Nucleus accumbens (tissue), 56 donors: ENCODE measurements around the gene RNF223.
A peak's percentile ranks its signal among the peaks of the same experiment; 100 is the strongest.

ENCODE experiments used
- DNase-seq, 56 donors: peaks; one replicate each; lab custom pipeline; 2025; lab: John Stamatoyannopoulos, UW

The RNF223 gene

DNA sequence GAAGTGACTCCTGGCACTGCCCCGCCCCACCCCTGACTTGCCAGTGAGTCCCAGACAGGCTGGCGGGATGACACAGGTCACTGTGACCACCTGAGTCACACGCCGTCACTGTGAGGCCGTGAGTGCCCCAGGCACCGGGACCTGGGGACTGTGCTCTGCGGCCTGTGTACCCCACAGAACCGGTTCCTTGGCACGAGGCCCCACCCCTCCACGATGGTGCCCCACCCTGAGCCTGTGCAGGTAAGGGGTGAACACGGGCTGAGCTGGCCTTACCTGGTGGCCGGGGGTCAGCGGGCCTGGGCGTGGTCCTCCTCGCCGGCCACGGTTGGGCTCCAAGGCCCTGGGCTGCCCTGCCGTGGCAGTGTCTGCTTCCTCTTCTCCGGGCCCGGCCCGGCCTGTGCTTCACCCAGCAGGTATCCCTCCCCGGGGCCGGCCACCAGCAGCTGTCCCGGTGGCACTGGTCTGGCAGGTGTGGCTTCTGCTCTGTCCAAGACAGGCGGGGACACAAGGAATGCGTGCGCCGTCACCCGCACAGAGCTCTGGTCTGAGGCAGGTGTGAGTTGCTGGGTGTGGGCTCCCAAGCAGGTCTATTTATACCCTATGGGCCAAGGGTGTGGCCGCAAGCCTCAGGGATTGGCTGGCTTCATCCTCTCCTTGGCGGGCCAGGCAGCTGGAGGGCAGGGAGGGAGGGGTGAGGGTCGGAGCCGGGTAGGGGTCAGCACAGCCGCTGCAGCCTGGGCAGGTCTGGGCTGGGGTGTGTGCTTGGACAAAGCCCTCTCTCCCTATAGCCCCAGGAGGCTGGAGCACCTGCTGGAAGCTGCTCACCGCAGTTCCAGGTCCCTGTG, at the start of gene RNF223:
TSS of gene RNF223 (minus strand) at position 564 of the 845 bp plus-strand sequence. CDS start 1,740 bp downstream, outside the sequence.
- no peak for DNase-seq

DNA sequence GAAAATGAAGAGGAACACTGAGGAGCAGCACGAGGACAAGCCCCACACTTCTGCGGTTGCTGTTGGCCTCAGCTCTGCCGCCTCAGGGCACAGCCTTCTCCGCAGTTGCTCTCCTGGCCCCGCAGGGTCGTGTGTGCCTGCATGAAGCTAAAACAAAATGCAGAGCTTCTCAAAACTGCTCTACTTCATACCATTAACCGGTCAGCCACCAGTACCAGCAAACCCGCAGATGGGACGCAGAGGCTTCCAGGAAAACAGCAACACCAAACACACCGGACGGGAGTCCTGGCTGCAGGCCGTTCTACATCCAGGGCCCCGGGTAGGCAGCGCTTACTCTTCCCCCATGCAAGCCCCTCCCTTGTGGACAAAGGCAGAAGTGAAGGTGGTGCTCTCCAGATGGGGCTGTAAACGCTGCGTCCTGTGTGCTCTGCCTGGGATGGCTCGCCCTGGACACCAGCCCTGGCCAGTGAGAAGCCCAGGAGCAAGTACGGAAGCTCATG, 48.9 kb upstream of the RNF223 start:
- no peak for DNase-seq

DNA sequence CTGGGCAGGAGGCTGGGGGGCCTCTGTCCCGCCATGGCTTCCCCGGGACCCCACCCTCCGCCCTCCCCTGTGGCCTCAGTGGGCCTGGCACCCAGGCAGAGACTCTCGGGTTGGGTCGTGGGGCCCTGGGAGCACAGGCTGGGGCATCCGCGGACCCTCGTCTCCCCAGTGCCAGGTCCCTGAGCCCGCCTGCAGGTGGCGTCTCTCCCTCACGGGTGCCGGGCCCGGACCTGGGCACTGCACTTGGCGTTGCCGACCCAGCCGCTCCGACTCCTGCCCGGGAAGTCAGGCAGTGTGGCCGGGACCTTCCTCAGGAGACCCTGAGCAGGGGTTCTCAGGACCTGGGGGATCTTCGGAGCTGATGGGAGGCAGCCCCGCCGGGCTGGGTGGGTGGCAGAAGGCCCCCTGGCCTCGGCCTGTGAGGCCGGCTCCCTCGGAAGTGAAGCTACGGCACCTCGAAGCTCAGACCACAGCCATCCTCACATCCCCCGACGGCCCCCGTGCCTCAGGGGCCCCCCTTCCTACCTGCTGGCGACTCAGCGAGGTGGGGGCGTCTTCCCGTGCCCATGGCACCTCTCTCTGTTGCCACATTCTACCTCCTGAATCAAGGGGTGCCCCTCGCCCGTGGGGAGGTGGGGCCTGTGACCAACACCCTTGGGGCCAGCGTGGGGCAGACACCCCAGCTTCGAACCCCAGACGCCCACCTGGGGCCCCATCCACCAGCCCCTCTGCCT, 48.1 kb upstream of the RNF223 start:
- DNase-seq, result peak in 51 of 56 donors; percentile 10 to 85 (median 53)

DNA sequence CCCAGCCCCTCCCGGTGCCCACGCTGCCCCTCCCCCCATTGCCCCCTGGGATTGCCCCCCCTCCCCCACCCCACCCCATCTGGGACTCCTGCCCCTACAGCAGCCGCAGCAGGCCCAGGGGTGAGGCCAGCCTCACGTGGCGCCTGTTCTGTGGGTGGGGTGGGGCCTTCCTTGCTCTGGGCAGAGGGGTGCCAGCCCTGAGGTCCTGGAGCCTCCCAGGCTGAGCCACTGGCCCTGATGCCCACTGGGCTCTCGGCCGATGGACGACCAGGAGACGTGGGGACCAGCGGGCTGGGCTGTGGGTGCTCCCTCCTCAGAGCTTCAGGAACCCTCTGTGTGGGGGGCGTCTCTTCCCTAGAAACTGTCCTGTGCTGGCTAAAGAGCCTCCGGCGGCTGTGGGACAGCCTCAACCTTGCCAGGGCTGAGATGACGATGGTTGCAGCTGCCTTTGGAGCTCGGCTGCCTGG, 47.5 kb upstream of the RNF223 start:
- DNase-seq, result no peak

DNA sequence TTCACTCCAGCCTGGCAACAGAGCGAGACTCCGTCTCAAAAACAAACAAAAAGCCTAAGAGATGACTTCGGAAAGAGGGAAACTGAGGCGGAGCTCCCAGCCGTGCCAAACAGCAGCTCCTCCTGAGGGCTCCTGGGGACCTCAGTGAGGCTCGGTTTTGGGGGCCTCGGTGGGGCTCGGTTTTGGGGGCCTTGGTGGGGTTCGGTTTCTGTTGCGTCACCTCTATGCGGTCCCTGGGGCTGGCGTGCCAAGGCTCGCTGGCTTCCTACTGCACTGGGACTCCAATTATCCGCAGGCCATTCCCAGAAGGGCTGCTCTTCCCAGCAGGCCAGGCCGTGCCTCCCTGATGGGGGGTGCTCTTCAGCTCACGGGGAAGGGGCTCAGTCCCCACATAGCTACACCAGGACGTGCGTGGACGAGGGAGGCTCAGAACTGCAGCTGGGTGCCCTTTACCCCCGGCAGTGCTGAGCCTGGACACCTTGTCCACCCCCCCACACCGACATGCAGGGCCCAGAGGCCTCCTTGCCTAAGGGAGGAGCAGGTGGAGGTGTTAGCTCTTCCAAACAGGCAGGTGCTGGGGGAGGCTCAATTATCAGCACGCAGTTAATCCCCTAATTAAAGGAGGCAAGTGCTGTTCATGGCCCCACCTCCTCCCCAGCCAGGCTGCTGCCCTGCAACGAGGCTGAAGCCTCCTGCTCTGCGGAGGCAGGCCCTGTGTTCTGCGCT, 46.9 kb upstream of the RNF223 start:
- no peak for DNase-seq

GRCh38 chr1:1120096-1120495, 46.0 kb upstream of the RNF223 start:
- DNase-seq, result no peak

GRCh38 chr1:1119272-1119890, 45.3 kb upstream of the RNF223 start:
- no peak for DNase-seq

DNA sequence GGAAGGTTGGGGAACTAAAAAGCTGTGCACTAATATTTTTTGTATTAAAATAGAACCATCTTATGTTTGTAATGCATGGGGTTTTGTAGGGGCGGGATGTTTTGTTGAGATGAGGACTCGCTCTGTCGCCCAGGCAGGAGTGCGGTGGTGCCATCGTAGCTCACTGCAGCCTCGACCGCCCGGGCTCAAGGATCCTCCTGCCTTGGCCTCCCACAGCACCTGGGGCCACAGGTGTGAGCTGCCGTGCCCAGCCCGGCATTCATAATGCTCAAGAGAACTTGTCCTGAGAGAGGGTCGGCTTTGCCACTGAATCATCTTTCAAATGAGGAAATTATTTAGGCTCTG, 44.7 kb upstream of the RNF223 start:
- no peak for DNase-seq

DNA sequence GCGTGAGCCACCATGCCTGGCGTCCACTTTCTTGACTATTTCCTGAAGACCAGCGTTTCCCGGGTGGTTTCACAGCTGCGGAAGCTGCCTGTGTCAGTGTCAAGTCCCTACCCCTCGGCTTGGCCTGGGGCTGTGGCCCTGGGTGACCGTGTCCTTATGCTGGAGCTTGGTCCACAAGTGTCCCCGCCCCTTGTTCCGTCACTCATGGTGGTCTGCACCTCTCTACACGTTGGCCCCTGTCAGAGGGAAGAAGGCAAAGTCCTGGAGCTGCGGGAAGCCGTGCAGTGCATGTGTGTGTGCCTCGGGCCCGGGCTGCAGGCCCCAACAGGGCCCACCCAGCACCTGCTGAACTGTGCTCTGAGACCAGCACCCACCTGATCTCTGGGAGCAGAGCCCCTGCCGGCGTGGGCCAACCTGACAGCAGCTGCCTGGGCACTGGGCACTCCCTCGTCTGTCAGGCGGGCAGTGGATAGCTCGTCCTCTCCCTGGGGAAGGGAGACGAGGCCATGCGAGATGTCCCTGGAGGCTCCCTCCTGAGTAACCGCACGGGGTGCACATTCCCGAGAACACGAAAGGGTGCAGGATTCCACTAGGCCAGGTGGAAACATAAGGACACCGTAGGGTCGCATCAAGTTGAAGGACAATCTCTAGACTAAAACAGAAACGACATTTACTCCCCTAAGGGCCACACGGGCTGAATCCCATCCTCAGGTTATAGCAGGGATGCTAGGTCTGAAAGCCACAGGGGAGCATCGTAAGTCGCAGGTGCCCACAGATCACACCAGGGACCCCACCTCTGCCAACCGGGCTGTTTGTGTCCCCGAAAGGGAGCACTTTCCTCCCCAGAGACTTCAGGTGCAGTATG, 44.1 kb upstream of the RNF223 start:
- no peak for DNase-seq

DNA sequence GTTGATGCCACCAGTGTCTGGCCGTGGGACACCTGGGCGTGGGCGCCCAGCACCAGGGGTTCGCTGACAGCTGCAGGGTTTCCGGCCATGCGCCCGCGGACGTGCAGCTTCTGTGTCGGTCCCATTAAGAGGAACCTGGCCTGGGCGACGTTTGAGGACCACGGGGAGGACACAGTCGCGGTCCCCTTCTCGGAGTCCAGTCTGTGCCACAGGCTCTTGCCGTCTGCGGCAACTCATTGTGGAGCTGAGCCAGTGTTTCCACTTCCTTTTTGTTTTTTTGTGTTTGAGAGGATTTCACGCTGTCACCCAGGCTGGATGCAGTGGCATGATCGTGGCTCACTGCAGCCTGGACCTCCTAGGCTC, 43.3 kb upstream of the RNF223 start:
- DNase-seq, result no peak

DNA sequence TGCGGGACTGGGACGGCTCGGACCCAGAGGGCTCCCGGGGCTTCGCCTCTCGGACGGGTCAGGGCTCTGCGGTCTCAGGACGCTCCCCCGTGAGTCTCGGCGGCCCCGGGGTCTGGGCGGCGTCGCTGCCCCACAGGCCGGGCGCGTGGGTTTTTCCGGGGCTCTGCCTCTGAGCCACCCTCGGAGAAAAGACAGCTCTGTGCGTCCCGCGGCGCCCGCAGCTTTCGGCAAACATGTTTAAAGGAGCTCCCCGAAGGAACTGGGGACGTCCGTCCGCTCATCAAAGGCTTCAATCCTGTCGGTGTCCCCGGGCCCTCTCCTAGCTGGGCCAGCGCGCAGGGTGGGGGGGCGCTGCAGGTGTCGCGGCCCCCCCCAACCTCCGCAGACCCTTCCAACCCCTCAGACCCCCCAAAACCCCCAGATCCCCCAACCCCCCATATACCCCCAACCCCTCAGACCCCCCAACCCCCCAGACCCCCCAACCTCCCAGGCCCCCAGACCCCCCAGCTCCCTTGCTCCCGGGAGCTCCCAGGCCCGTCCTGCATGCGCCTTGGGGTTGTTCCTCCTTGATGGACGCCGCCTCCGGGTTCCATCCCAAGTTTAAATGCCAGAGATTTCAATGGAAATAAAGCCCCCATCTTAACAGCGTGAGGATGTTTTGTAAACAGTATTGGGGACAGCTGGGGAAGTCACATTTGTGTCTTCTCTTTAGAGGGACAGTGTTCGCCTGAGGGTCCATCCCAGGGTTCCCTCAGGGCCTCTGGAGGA, 42.8 kb upstream of the RNF223 start:
- DNase-seq, result peak in 3 of 56 donors; percentile 33 to 43 (median 43)

DNA sequence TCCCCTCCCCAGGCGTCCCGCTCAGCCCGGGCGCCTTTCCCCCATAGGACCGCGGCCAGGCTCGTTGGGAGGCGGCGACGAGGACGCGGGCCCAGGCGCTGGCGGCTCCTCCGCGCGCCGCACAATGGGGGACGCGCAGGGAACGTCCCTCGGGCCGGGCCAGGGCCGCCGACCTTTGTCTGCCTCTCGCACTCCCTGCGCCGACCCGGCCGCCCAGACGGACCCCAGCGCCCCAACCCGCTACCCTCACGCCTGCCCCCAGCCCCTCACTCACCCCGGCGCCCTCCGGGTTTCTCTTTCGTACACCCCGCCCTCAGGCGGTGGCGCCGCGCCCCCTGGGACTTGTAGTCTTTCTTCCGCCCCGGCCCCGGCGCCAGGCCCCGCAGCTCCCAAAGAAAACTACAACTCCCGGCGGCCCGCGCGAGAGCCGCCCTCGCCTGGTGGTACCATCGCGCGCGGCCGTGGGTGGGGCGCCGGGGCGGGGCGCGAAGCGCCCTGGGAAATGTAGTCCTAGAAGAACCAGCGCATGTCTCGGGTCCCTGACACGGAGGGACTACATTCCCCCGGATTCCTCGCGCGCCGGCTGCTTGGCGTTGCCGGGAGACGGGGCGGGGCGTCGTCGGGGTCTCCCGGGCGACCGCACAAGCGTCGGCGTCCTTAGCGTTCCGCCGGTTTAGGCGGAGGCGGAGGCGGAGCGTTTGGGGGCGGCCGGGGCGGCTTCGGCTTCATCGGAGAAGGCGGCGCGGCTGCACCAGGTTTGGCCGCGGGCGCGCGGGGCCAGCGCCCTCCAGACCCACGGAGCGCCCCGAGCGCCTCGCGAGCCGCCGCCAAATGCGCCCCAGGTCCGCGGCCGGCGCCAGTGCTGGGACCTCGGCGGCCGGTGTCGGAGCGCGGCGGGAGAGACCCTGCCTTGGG, 41.9 kb upstream of the RNF223 start, which contains the start of gene C1orf159:
TSS of gene C1orf159 (minus strand) at position 304 of the 915 bp plus-strand sequence. CDS start 24,546 bp downstream, outside the sequence.
- peak; percentile 76 to 100 (median 98) for DNase-seq

- no peak for DNase-seq
Measured at GRCh38 chr1:1115136-1115785, 41.2 kb upstream of the RNF223 start.

- no peak for DNase-seq
Measured at GRCh38 chr1:1114431-1114830, 40.3 kb upstream of the RNF223 start.

DNA sequence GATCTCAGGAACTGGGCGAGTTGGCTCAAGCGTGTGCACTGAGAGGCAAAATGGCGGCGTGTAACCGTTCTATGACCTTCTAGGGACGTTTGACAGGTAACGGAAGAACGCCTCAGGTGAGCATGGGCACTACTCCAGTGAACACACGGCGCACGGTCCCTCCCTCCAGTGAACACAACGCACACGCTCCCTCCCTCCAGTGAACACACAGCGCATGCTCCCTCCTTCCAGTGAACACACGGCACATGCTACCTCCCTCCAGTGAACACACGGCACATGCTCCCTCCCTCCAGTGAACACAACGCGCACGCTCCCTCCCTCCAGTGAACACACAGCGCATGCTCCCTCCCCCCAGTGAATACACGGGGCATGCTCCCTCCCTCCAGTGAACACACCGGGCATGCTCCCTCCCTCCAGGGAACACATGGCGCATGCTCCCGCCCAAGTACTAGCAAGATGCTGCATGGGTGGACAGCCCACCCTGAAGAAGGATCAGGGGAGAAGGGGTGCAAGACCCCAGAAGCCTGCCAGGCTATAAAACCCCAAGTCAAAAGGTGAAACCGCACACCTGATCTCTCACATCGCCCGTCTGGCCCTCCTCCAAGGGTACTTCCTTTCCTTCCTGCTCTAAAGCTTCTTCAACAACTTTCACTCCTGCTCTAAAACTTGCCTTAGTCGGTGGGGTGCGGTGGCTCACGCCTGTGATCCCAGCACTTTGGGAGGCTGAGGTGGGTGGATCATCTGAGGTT, 38.3 kb upstream of the RNF223 start:
- DNase-seq, result no peak
